Skeletal muscle tissue (tissue), 4 donors: ENCODE measurements around the gene TGFBRAP1. TPM values are rescaled to one million over a fixed set of nuclear protein-coding genes. Genes with fewer than 3 reads are reported as not detected.
A peak's percentile ranks its signal among the peaks of the same experiment; 100 is the strongest.
"Not testable (repeated sequence)": the region's sequence is repeated elsewhere in the genome, so short reads cannot be mapped to it uniquely, and the experiment has no call there.

Experiments
- H3K27ac ChIP-seq: one replicate; pipeline ENCODE4 v1.7.0; 2013; ENCODE audit warnings: mild to moderate bottlenecking, low read depth, low read length, inconsistent platforms
- H3K27me3 ChIP-seq, 3 donors: one replicate each; pipeline ENCODE4 v1.7.0; 2013; ENCODE audit warnings: low read length in 3 of 3; ENCODE audit not compliant: control insufficient read depth in 3 of 3, insufficient read depth in 3 of 3
- H3K36me3 ChIP-seq, 3 donors: one replicate each; pipeline ENCODE4 v1.7.0; 2013; ENCODE audit warnings: low read length in 3 of 3; ENCODE audit not compliant: control insufficient read depth in 3 of 3, insufficient read depth in 3 of 3
- H3K4me1 ChIP-seq, 3 donors: one replicate each; pipeline ENCODE4 v1.7.0; 2013; ENCODE audit warnings: low read length in 3 of 3, mild to moderate bottlenecking in 3 of 3; ENCODE audit not compliant: control insufficient read depth in 3 of 3, insufficient read depth in 3 of 3
- H3K4me3 ChIP-seq, 3 donors: one replicate each; pipeline ENCODE4 v1.7.0; 2013; ENCODE audit warnings: low read length in 3 of 3
- H3K9ac ChIP-seq, 3 donors: one replicate each; pipeline ENCODE4 v1.7.0; 2013; ENCODE audit warnings: low read length in 3 of 3, mild to moderate bottlenecking in 3 of 3, moderate library complexity in 2 of 3, low read depth in 1 of 3
- H3K9me3 ChIP-seq, 3 donors: one replicate each; pipeline ENCODE4 v1.7.0; 2013; ENCODE audit warnings: low read length in 3 of 3; ENCODE audit not compliant: control insufficient read depth in 3 of 3
- total RNA-seq: library from RNA; depleted of rRNA; stranded (reverse); fragments of >200 nt; gene quantifications from one replicate; pipeline ENCODE4 v1.2.3, GENCODE V29; 2014
- donor health status: Osteomylitis.

The TGFBRAP1 gene
- total RNA-seq, 1 donor from 2014 or later: 7.3 TPM

DNA sequence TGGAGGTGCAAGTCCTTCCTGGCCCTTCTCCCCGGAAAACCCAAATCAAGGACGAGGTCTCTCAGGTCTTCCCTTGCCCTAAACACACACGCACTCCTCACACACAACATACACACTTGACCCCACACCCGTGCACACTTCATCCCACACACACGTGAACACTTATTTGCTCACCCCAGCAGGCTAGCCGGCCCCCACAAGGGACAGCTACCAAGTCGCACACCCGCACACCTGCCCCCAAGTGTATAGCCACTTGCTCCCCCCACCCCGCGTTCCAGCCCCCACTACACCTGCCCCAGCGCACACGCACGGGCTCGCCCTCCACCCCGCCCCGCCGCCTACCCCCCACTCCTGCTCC, 359 bp downstream of the TGFBRAP1 start:
- Histone ChIP-seq H3K9me3 (no peaks in the 10 kb centered on the region), H3K9ac (peak overlapping the region; percentile 74 to 82 (median 79)), H3K36me3 (no peaks in the 10 kb centered on the region), H3K27me3 (no peaks in the 10 kb centered on the region), H3K4me1 (peaks cover 17 to 35% (median 18%) of the 10 kb centered on the region in 3 donors), H3K4me3 (peak overlapping the region; percentile 86 to 89 (median 86)), H3K27ac (peak overlapping the region; percentile 68)

DNA sequence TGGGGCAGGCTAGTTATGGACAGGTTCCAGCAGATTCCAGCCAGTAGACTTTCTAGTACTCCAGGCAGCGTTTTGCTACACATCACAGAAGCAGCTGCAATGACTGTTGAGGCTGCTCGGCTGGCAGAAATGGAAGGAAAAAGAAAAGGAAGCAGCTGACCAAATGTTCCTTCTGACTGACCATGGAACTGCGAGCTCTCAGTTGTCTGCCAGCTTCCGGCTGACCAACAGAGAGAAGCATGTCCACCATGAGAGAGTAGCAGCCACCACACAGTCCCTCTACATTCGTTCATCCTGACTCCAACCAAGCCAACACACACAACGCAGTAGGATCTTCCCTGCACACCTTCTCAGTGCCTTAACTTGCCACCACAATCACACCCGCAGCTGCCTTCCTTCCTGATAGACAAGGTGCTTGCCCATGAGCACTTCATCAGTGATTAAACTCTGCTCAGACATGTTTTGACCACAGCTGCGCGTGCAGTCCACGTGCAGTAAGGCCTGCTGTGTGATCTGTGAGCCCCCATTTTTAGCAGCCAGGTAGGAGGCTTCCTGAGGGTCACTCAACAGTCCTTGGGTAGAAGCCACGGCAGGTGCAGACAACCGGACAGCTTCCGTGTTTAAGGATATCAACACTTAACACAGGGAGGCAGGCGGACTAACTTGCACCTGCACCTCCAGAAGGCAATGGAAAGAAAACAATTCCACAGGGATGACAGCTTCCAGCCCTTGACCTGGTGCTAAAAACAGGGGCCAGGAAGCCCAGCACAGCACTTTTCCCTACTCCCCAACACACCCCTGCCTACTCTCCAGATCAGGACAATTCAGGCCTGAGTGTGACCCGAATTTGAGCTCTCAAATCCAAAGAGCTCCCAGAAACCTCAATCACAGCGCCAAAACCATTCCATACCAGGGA, 996 bp downstream of the TGFBRAP1 start:
- peak overlapping the region; percentile 86 to 89 (median 86) for H3K4me3 ChIP-seq
- peaks cover 17 to 35% (median 18%) of the 10 kb centered on the region in 3 donors for H3K4me1 ChIP-seq
- H3K36me3 ChIP-seq: no peaks in the 10 kb centered on the region
- H3K27ac ChIP-seq: peak overlapping the region; percentile 68
- H3K9me3 ChIP-seq: no peaks in the 10 kb centered on the region
- H3K27me3 ChIP-seq: no peaks in the 10 kb centered on the region
- peak overlapping the region; percentile 74 to 82 (median 79) for H3K9ac ChIP-seq

DNA sequence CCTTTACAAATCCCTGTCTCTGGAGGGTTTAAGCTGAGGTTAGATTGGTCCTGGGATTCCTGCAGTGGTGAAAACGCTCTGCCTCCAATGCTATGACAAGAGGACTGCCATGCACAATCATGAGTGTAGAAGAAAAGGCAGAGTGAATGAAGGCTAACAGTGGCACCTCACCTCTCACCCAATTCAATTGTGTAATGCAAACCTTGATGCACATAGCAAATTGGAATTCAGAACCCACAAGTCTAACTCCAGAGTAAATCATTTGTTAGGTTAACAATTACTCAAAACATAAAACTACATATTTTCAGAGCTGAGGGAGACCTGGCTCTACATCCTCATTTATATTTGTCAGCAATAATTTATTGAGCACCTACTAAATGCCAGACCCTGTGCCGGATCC, 1.8 kb downstream of the TGFBRAP1 start:
- H3K9ac ChIP-seq: no peak overlapping the region
- H3K27ac ChIP-seq: peak overlapping the region; percentile 68
- peaks cover 17 to 42% (median 18%) of the 10 kb centered on the region in 3 donors for H3K4me1 ChIP-seq
- H3K27me3 ChIP-seq: no peaks in the 10 kb centered on the region
- H3K36me3 ChIP-seq: peaks cover 0 to 4% (median 4%) of the 10 kb centered on the region in 3 donors
- H3K9me3 ChIP-seq: no peaks in the 10 kb centered on the region
- H3K4me3 ChIP-seq: no peak overlapping the region

DNA sequence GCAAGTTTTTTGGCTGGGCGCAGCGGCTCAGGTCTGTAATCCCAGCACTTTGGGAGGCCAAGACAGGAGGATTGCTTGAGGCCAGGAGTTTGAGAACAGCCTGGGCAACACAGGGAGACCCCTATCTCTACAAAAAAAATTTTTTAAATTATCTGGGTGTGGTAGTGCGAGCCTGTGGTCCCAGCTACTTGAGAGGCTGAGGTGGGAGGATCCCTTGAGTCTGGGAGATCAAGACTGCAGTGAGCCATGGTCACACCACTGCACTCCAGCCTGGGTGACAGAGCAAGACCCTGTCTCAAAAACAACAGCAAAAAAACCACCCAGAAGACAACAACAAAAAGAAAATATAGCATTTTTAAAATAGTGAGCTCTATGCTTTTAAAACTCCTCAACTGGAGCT, 2.3 kb downstream of the TGFBRAP1 start:
- H3K27ac ChIP-seq: not testable (repeated sequence)

DNA sequence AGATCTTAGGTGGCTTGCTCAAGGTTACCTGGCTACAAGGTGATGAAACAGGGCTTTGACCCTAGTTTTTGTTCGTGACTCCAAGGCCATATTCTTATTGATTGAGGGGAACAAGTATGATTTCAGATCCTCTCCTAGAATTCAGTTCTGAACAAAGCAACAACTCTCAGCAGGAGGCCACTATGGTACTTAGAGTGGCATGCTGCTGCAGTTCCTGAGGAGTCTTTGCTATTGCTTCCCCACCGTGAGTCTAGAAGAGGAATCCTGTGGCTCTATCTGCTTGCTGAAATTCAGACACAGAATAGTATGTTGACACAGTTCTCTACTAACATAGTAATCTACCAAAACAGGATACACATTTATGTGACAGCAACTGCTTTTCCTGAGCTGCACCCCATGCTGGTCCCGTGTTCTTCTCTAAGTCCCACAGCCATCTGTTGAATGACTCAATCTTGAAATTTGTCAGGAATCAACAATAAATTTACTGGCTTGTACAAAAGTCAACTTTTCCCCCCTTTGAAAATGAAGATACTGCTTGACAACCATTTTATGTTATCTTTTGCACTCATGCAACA, 4.1 kb downstream of the TGFBRAP1 start:
- no peak overlapping the region for H3K9ac ChIP-seq
- no peaks in the 10 kb centered on the region for H3K27me3 ChIP-seq
- H3K27ac ChIP-seq: no peak overlapping the region
- H3K4me1 ChIP-seq: peaks cover 19 to 39% (median 20%) of the 10 kb centered on the region in 3 donors
- no peak overlapping the region for H3K4me3 ChIP-seq
- peaks cover 0 to 5% (median 4%) of the 10 kb centered on the region in 3 donors for H3K36me3 ChIP-seq
- no peaks in the 10 kb centered on the region for H3K9me3 ChIP-seq

More for the DNA sequence above, 2.3 kb downstream of the TGFBRAP1 start:
- H3K36me3 ChIP-seq, H3K9me3 ChIP-seq, H3K9ac ChIP-seq, H3K27me3 ChIP-seq, H3K4me3 ChIP-seq: not testable (repeated sequence)
- H3K4me1 ChIP-seq: peaks cover 17 to 43% (median 18%) of the 10 kb centered on the region in 3 donors

DNA sequence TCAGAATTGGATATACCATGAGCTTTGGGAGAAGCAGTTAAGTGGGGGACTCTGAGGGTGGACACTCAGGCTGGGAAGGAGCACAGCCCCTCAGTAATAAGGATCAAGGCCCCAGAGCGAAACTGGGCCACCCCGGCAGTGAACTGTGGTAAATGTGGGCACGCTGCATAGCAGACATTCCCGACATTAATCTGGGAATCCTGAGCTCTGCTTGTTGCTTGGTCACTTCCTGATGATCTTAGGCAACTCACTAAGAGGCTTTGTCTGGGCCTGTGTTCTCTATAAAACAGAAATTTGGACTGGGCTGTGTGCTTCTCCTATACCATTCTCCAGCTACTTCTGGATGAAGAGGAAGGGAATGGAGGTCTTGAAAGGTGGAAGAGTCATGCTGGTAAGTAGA, 4.8 kb downstream of the TGFBRAP1 start:
- H3K9ac ChIP-seq: peak overlapping the region in 1 of 3 donors; percentile 5
- no peak overlapping the region for H3K4me3 ChIP-seq
- peaks cover 0 to 5% (median 4%) of the 10 kb centered on the region in 3 donors for H3K36me3 ChIP-seq
- peak overlapping the region; percentile 2 for H3K27ac ChIP-seq
- peaks cover 19 to 39% (median 20%) of the 10 kb centered on the region in 3 donors for H3K4me1 ChIP-seq
- H3K9me3 ChIP-seq: no peaks in the 10 kb centered on the region
- H3K27me3 ChIP-seq: no peaks in the 10 kb centered on the region

DNA sequence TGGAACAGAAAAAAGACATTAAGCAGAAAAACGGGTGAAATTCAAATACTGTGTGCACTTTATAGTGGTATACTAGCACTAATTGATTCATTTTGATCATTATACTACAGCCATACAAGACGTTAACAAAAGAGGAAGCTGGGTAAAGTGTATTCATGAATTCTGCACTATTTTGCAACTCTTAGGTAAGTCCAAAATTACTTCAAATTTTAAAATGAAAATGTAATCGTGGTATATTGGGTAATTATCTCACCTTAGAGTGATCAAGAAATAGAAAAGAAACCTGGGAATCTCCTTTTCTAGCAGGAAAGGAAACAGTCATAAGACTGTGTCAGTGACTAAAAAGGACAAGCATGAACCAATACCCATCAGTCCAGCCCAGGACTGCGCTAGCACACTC, 5.4 kb downstream of the TGFBRAP1 start:
- H3K9ac ChIP-seq: no peak overlapping the region
- no peaks in the 10 kb centered on the region for H3K27me3 ChIP-seq
- H3K36me3 ChIP-seq: peaks cover 0 to 5% (median 4%) of the 10 kb centered on the region in 3 donors
- no peak overlapping the region for H3K27ac ChIP-seq
- H3K4me1 ChIP-seq: peaks cover 18 to 39% (median 19%) of the 10 kb centered on the region in 3 donors
- no peak overlapping the region for H3K4me3 ChIP-seq
- no peaks in the 10 kb centered on the region for H3K9me3 ChIP-seq

DNA sequence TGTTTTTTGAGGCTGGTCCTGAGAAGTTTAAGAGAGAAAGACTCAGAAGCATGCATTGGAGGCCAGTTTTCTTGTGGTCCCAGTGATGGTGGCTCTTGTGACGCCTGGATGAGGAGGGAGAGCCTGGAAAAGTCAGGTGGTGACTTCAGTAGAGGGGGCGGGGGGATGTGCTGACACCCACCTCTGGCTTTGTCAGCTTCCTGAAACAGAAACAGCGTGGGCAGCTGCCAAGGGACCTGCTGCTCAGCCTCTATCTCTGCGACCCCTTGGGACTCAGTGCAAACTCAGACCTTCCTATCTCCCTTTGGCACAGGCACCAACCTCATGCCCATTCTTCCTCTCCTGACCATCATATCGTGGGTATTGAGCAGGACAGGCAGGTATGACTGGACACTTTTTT, 6.4 kb downstream of the TGFBRAP1 start:
- H3K27me3 ChIP-seq: no peaks in the 10 kb centered on the region
- no peak overlapping the region for H3K9ac ChIP-seq
- H3K27ac ChIP-seq: no peak overlapping the region
- peaks cover 8 to 34% (median 9%) of the 10 kb centered on the region in 3 donors for H3K4me1 ChIP-seq
- no peaks in the 10 kb centered on the region for H3K9me3 ChIP-seq
- H3K4me3 ChIP-seq: no peak overlapping the region
- peaks cover 0 to 5% (median 4%) of the 10 kb centered on the region in 3 donors for H3K36me3 ChIP-seq

DNA sequence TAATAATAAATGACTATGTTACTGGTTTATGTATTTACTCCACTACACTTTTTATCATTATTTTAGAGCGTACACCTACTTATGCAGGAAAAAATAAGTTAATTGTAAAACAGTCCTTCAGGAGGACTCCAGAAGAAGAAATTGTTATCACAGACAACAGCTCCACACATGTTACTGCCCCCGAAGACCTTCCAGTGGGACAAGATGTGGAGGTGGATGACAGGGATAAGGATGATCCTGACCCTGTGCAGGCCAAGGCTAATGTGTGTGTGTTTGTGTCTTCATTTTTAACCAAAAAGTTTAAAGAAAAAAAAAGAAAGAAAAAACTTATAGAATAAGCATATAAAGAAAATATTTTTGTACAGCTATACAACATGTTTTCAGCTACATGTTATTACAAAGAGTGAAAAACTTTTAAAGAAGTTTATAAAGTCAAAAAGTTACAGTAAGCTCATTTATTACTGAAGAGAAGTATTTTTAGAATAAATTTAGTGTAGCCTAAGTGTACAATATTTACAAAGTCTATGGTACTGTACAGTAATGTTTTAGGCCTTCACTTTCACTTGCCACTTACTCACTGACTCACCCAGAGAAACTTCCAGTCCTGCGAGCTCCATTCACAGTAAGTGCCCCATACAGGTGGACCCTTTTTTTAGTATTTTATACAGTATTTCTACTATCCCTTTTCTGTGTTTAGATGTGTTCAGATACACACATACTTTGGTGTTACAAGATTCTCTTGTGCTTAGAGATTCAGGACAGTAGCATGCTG, 7.5 kb downstream of the TGFBRAP1 start:
- Histone ChIP-seq H3K4me3 (no peak overlapping the region), H3K27me3 (no peaks in the 10 kb centered on the region), H3K4me1 (peaks cover 6 to 28% (median 7%) of the 10 kb centered on the region in 3 donors), H3K9ac (no peak overlapping the region), H3K36me3 (peaks cover 0 to 5% (median 4%) of the 10 kb centered on the region in 3 donors), H3K27ac (no peak overlapping the region), H3K9me3 (no peaks in the 10 kb centered on the region)
